WTC11 (cell line): ENCODE measurements around the gene TSPAN9. TPM values are rescaled to one million over a fixed set of nuclear protein-coding genes. Genes with fewer than 3 reads are reported as not detected.

ENCODE experiments used
- ATAC-seq: fragments of 200-7000 bp; cut with Tn5 transposase; 2 replicates; pipeline ENCODE4 v1.10.0; 2021; ENCODE audit warnings: mild to moderate bottlenecking, moderate library complexity
- CTCF ChIA-PET: fragments of 300-600 bp; sonication (Branson Sonifier 250); formaldehyde crosslinking; loops from one replicate; lab custom pipeline; 2021; ENCODE audit warnings: antibody characterized with exemption; lab: Charles Lee
- POLR2A ChIA-PET: fragments of 350-600 bp; sonication (Branson Sonifier 250); formaldehyde crosslinking; loops from one replicate; lab custom pipeline; 2021; ENCODE audit warnings: antibody characterized with exemption; lab: Charles Lee
- DNase-seq: peaks from one replicate; pipeline ENCODE4 v3.0.0; 2021; ENCODE audit warnings: low spot score
- H3K27ac Mint-ChIP-seq: 2 replicates; pipeline ENCODE4 v1.8.0; 2021; ENCODE audit warnings: mixed read lengths
- H3K27me3 Mint-ChIP-seq: 2 replicates; pipeline ENCODE4 v1.8.0; 2021; ENCODE audit warnings: low read depth, mild to moderate bottlenecking, moderate library complexity, mixed read lengths
- H3K36me3 Mint-ChIP-seq: 2 replicates; pipeline ENCODE4 v1.8.0; 2021; ENCODE audit warnings: mixed read lengths
- H3K4me1 Mint-ChIP-seq: 2 replicates; pipeline ENCODE4 v1.8.0; 2022; ENCODE audit warnings: mixed read lengths
- H3K4me3 Mint-ChIP-seq: 2 replicates; pipeline ENCODE4 v1.8.0; 2021; ENCODE audit warnings: mild to moderate bottlenecking, moderate library complexity, mixed read lengths
- H3K9me3 Mint-ChIP-seq: 2 replicates; pipeline ENCODE4 v1.8.0; 2021; ENCODE audit warnings: mixed read lengths
- CREM ChIP-seq: sonication (generic); formaldehyde crosslinking; IDR thresholded peaks from 2 replicates; pipeline ENCODE4 v1.8.1; 2022; ENCODE audit warnings: mild to moderate bottlenecking, missing genetic modification reagents, moderate library complexity
- FOXK1 ChIP-seq: sonication (generic); formaldehyde crosslinking; IDR thresholded peaks from 2 replicates; pipeline ENCODE4 v1.8.0; 2022; ENCODE audit warnings: mild to moderate bottlenecking, moderate library complexity, missing genetic modification reagents
- NR3C1 ChIP-seq: sonication (generic); formaldehyde crosslinking; conservative IDR thresholded peaks from 2 replicates; pipeline ENCODE4 v1.8.1; 2023; ENCODE audit warnings: low read depth, mild to moderate bottlenecking, missing genetic modification reagents
- PRRX2 ChIP-seq: fragments of 250-450 bp; sonication (Bioruptor Pico); IDR thresholded peaks from 2 replicates; pipeline ENCODE4 v1.8.0; 2021; ENCODE audit warnings: mild to moderate bottlenecking
- ZBTB21 ChIP-seq: sonication (generic); formaldehyde crosslinking; IDR thresholded peaks from 2 replicates; pipeline ENCODE4 v1.8.1; 2023; ENCODE audit warnings: mild to moderate bottlenecking, missing genetic modification reagents, borderline replicate concordance
- ZNF219 ChIP-seq: sonication (generic); formaldehyde crosslinking; IDR thresholded peaks from 2 replicates; pipeline ENCODE4 v1.8.0; 2023; ENCODE audit warnings: missing genetic modification reagents, mild to moderate bottlenecking, borderline replicate concordance
- ZNF232 ChIP-seq: sonication (generic); formaldehyde crosslinking; IDR thresholded peaks from 2 replicates; pipeline ENCODE4 v1.8.0; 2022; ENCODE audit warnings: mild to moderate bottlenecking, missing genetic modification reagents
- ZNF317 ChIP-seq: sonication (generic); formaldehyde crosslinking; IDR thresholded peaks from 2 replicates; pipeline ENCODE4 v1.8.1; 2023; ENCODE audit warnings: low read depth, mild to moderate bottlenecking, moderate library complexity, missing genetic modification reagents, borderline replicate concordance
- ZNF423 ChIP-seq: fragments of 250-450 bp; sonication (Bioruptor Pico); IDR thresholded peaks from 2 replicates; pipeline ENCODE4 v2.1.2; 2022; ENCODE audit warnings: mild to moderate bottlenecking, moderate library complexity
- total RNA-seq: library from RNA; stranded (reverse); gene quantifications from 3 replicates; pipeline ENCODE4 v1.2.3, GENCODE V29; 2021
- TF ChIP-seq, protein P1 (sequence below): sonication (generic); formaldehyde crosslinking; IDR thresholded peaks from 2 replicates; pipeline ENCODE4 v1.8.1; 2023; ENCODE audit warnings: mild to moderate bottlenecking, missing genetic modification reagents
- TF ChIP-seq, protein P2 (sequence below): sonication (generic); formaldehyde crosslinking; IDR thresholded peaks from 2 replicates; pipeline ENCODE4 v1.8.0; 2022; ENCODE audit warnings: mild to moderate bottlenecking, missing genetic modification reagents
- TF ChIP-seq, protein P3 (sequence below): sonication (generic); formaldehyde crosslinking; IDR thresholded peaks from 2 replicates; pipeline ENCODE4 v1.8.1; 2022; ENCODE audit warnings: low read depth, missing genetic modification reagents, borderline replicate concordance
- TF ChIP-seq, protein P4 (sequence below): sonication (generic); formaldehyde crosslinking; IDR thresholded peaks from 2 replicates; pipeline ENCODE4 v1.8.1; 2022; ENCODE audit warnings: mild to moderate bottlenecking, moderate library complexity, missing genetic modification reagents
- TF ChIP-seq, protein P5 (sequence below): fragments of 200-600 bp; IDR thresholded peaks from 2 replicates; pipeline ENCODE4 v1.8.0; 2022; ENCODE audit warnings: antibody characterized with exemption

Gene TSPAN9
- total RNA-seq, 1 experiment from 2014 or later: 27.6 TPM

DNA sequence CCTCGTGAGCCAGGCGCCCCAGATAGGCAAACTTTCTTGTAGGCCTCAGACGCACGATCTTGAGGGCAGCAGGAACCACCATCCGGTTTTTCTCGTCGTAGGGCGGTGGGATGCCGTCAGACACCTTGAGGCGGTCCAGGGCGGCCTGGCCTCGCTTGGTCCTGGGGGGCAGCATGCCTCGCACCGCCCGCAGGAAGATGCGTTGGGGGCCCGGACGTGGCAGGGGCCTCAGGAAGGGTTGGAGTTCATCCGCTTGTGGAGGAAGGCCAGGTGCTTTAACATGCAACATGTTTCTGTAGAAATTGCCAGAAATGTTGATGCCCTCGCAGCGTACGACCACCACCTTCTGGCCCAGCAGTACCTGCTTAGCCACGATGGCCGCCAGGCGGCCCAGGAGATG lies 5.5 kb upstream of the TSPAN9 start:
- TF ChIP-seq ZNF317 (no peak), NR3C1 (CRISPR knock-in tag) (no peak), ZNF423 (CRISPR knock-in tag) (no peak), ZNF232 (CRISPR knock-in tag) (no peak), ZNF219 (CRISPR knock-in tag) (no peak), FOXK1 (CRISPR knock-in tag) (no peak), CREM (CRISPR knock-in tag) (no peak)
- TF ChIP-seq, protein P1, sequence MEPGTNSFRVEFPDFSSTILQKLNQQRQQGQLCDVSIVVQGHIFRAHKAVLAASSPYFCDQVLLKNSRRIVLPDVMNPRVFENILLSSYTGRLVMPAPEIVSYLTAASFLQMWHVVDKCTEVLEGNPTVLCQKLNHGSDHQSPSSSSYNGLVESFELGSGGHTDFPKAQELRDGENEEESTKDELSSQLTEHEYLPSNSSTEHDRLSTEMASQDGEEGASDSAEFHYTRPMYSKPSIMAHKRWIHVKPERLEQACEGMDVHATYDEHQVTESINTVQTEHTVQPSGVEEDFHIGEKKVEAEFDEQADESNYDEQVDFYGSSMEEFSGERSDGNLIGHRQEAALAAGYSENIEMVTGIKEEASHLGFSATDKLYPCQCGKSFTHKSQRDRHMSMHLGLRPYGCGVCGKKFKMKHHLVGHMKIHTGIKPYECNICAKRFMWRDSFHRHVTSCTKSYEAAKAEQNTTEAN: no peak
- TF ChIP-seq, protein P2, sequence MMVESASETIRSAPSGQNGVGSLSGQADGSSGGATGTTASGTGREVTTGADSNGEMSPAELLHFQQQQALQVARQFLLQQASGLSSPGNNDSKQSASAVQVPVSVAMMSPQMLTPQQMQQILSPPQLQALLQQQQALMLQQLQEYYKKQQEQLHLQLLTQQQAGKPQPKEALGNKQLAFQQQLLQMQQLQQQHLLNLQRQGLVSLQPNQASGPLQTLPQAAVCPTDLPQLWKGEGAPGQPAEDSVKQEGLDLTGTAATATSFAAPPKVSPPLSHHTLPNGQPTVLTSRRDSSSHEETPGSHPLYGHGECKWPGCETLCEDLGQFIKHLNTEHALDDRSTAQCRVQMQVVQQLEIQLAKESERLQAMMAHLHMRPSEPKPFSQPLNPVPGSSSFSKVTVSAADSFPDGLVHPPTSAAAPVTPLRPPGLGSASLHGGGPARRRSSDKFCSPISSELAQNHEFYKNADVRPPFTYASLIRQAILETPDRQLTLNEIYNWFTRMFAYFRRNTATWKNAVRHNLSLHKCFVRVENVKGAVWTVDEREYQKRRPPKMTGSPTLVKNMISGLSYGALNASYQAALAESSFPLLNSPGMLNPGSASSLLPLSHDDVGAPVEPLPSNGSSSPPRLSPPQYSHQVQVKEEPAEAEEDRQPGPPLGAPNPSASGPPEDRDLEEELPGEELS (CRISPR knock-in tag): no peak
- TF ChIP-seq, protein P3, sequence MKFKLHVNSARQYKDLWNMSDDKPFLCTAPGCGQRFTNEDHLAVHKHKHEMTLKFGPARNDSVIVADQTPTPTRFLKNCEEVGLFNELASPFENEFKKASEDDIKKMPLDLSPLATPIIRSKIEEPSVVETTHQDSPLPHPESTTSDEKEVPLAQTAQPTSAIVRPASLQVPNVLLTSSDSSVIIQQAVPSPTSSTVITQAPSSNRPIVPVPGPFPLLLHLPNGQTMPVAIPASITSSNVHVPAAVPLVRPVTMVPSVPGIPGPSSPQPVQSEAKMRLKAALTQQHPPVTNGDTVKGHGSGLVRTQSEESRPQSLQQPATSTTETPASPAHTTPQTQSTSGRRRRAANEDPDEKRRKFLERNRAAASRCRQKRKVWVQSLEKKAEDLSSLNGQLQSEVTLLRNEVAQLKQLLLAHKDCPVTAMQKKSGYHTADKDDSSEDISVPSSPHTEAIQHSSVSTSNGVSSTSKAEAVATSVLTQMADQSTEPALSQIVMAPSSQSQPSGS (CRISPR knock-in tag): no peak
- TF ChIP-seq, protein P4, sequence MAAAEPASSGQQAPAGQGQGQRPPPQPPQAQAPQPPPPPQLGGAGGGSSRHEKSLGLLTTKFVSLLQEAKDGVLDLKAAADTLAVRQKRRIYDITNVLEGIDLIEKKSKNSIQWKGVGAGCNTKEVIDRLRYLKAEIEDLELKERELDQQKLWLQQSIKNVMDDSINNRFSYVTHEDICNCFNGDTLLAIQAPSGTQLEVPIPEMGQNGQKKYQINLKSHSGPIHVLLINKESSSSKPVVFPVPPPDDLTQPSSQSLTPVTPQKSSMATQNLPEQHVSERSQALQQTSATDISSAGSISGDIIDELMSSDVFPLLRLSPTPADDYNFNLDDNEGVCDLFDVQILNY (CRISPR knock-in tag): no peak
- H3K36me3 Mint-ChIP-seq: no peaks in the 10 kb centered on the region
- H3K27me3 Mint-ChIP-seq: peaks cover 15% of the 10 kb centered on the region
- H3K27ac Mint-ChIP-seq: no peak overlapping the region
- H3K4me3 Mint-ChIP-seq: no peak overlapping the region
- no peaks in the 10 kb centered on the region for H3K9me3 Mint-ChIP-seq
- DNase-seq (no peak), ATAC-seq (no peak)
- H3K4me1 Mint-ChIP-seq: peaks cover 3% of the 10 kb centered on the region
- POLR2A ChIA-PET: no interaction called here
- CTCF ChIA-PET: interaction anchor here (1.1 to 2.5 kb wide), 4 partner anchors 10 to 204 kb away, joined by 3 to 45 read pairs (median 4); no protein-coding TSS in a partner anchor

DNA sequence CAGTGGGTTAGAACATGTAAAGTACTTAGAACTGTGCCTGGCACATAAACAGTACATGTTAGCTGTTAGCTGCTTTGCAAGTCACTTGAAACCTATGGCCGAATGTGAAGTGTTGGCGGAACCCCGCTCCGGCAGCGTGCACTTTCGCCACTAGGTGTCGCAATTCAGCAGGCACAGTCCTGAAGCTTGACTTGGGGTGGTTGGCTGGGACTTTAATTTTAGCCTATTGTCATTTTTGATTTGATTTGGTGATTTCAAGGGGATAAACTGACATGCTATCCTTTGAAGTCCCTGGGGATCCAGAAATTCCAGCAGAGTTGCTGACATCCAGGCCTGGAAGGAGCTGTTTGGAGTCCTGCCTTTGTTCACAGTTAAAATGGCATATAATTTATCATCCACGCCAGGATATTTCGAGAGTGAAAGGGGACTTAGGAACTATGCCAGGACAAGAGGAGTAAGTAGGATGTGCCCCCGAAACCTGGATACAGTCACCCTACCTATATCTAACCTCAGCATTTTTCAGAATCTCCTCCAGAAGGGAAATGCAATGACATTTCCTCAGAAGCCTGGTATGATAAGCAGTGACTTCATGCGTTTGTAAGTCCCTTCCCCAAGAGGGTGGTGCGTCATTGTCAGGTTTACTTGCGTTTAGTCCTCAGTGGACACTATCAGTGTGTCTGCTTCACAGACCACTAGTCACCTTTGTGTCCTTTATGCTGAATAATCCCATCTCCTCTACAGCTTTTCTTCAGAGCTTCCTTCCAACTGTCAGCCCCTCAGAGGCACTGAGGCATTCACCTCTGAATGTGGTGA lies 3.5 kb upstream of the TSPAN9 start:
- ChIA-PET CTCF (interaction anchor here (0.6 to 2.5 kb wide), 77 partner anchors 8 to 372 kb away, joined by 3 to 59 read pairs (median 5); partner anchors contain the start of gene FKBP4), POLR2A (no interaction called here)
- Mint-ChIP-seq H3K36me3 (no peaks in the 10 kb centered on the region), H3K27me3 (peaks cover 19% of the 10 kb centered on the region), H3K27ac (no peak overlapping the region), H3K9me3 (no peaks in the 10 kb centered on the region), H3K4me3 (no peak overlapping the region), H3K4me1 (peaks cover 8% of the 10 kb centered on the region)
- no peak for TF ChIP-seq PRRX2 (CRISPR knock-in tag)
- TF ChIP-seq, protein P5, sequence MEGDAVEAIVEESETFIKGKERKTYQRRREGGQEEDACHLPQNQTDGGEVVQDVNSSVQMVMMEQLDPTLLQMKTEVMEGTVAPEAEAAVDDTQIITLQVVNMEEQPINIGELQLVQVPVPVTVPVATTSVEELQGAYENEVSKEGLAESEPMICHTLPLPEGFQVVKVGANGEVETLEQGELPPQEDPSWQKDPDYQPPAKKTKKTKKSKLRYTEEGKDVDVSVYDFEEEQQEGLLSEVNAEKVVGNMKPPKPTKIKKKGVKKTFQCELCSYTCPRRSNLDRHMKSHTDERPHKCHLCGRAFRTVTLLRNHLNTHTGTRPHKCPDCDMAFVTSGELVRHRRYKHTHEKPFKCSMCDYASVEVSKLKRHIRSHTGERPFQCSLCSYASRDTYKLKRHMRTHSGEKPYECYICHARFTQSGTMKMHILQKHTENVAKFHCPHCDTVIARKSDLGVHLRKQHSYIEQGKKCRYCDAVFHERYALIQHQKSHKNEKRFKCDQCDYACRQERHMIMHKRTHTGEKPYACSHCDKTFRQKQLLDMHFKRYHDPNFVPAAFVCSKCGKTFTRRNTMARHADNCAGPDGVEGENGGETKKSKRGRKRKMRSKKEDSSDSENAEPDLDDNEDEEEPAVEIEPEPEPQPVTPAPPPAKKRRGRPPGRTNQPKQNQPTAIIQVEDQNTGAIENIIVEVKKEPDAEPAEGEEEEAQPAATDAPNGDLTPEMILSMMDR: peak; percentile 90
- DNase-seq (peak; percentile 92), ATAC-seq (peak; percentile 48)

DNA sequence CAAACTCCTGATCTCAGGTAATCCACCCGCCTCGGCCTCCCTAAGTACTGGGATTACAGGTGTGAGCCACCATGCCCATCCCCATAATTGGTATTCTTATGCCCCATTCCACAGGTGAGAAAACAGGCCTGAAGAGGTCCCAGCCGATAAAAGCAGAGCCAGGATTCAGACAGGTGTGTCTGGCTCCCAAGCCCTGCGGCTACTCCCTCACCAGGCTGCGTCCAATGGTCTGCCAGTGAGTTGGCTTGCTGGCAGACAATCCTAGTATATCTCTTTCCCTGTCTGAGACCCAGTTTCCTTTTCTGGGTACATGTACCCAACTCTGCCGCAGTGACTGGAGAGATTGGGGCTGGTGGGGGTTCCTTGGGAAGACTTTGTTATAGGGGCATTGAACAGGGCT lies 1.9 kb upstream of the TSPAN9 start:
- no peak for DNase-seq
- H3K9me3 Mint-ChIP-seq: no peaks in the 10 kb centered on the region
- no peak overlapping the region for H3K27ac Mint-ChIP-seq
- H3K4me1 Mint-ChIP-seq: peaks cover 8% of the 10 kb centered on the region
- no peak overlapping the region; the same call in 1 of the 2 replicates for H3K4me3 Mint-ChIP-seq
- no peak for TF ChIP-seq ZBTB21 (CRISPR knock-in tag)
- TF ChIP-seq, all 79 proteins: peak for 0
- no peak for ATAC-seq
- ChIA-PET CTCF (interaction anchor here (1.0 to 1.8 kb wide), 6 partner anchors 41 to 229 kb away, joined by 3 to 8 read pairs (median 4); no protein-coding TSS in a partner anchor), POLR2A (interaction anchor here (0.7 kb wide), 1 partner anchor 17 kb away, joined by 3 read pairs; no protein-coding TSS in a partner anchor)
- Mint-ChIP-seq H3K36me3 (no peaks in the 10 kb centered on the region), H3K27me3 (peaks cover 19% of the 10 kb centered on the region)
